Activated CD8-positive, alpha-beta memory T cell treated with anti-CD3 and anti-CD28 coated beads, Interleukin-2, amount 50 U/mL, for 24 hours (primary cell): ENCODE data around the gene PTGES3.
"Not testable (repeated sequence)": the region's sequence is repeated elsewhere in the genome, so short reads cannot be mapped to it uniquely, and the experiment has no call there.

Source experiments
- DNase-seq: peaks from one replicate; pipeline ENCODE4 v3.0.0-alpha.2; 2020; ENCODE audit errors: extremely low read depth

Gene PTGES3

GRCh38 chr12:56709759-56710376, 21.8 kb upstream of the PTGES3 start:
- DNase-seq, result no peak

GRCh38 chr12:56704522-56704921, 16.4 kb upstream of the PTGES3 start:
- not testable (repeated sequence) for DNase-seq

DNA sequence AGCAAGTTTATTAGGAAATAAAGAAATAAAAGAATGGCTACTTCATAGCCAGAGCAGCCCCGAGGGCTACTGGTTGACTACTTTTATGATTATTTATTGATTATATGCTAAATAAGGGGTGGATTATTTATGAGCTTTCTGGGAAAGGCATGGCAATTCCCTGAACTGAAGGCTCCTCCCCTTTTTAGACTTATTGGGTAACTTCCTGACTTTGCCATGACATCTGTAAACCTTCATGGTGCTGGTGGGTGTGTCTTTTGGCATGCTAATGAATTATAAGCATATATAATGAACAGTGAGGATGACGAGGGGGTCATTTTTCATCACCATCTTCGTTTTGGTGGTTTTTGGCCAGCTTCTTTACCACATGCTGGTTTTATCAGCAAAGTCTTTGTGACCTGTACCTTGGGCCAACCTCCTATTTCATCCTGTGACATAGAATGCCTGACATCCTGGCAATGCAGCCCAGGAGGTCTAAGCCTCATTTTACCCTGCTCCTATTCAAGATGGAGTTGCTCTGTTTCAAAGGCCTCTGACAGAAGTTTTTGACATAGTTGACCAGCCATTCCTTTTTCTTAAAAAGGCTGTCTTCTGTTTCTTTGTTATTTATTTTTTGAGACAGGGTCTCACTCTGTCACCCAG, 11.1 kb upstream of the PTGES3 start:
- no peak for DNase-seq

- DNase-seq, result no peak
These were observed 7.4 kb upstream of the PTGES3 start for GRCh38 chr12:56695327-56696101.

DNA sequence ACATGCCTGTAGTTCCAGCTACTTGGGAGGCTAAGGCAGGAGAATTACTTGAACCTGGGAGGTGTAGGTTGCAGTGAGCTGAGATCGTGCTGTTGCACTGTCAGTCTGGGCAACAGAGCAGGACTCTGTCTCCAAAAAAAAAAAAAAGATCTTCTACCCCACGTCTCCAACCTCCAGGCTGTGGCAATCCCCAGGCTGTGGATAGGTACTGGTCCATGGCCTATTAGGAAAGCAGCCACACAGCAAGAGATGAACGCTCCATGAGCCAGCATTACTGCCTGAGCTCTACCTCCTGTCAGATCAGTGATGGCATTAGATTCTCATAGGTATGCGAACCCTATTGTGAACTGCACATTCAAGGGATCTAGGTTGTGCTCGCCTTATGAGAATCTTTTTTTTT, 6.1 kb upstream of the PTGES3 start:
- DNase-seq, result no peak

DNA sequence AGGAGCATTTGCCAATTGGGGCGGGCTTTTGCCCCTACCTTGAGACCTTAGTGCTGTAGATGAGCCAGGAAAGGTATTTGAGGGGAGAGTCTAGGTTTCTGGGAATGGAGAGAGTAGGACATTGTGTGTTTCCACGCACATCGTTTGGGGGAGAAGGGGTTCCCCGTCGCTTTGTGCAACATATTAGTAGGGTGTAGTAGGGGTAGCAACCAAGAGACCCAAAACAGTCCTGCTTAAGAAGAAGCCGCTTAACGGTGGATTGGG, 694 bp upstream of the PTGES3 start:
- no peak for DNase-seq

DNA sequence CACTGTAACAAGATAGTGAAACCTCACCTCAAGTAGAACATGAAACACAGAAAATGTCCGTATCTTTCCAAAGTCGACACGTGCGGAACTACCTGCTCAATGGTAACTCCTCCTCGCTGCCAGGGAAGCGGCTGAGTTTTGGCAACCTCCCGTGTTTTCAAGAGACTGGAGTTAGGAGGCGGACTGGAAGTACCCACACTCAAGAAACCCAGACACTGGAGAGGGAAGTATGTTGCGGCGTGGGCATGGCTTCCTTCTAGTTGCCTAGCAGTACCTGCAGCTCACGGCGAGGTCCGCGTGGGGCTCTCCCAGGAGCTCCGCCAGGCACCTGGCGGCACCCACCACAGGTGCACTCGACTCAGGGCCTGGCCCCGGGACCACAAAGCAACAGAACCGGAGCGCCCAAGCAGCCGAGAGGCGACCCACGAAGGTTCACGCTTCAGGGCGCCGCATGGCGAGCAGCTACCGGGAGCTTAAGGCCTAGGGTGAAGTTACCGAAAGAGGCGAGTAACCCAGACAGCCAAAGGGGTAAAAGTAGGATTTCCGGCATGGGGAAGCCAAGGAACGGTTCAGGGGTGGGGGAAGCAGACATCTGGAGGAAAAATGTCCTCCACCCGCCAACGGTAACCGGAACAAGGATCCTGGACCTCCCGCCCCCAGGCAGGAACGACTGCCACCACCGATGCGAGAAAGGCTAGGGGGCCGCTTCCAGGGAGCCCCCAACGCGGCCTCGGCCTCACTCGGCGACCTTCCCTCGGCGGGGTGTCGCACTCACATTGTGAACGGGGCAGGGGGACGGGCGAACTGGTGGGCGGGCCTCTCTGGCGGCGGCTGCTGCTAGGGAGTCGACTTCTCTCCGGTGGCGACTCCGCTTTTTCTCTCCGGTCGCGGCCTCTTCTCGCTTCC, 608 bp downstream of the PTGES3 start:
- no peak for DNase-seq

DNA sequence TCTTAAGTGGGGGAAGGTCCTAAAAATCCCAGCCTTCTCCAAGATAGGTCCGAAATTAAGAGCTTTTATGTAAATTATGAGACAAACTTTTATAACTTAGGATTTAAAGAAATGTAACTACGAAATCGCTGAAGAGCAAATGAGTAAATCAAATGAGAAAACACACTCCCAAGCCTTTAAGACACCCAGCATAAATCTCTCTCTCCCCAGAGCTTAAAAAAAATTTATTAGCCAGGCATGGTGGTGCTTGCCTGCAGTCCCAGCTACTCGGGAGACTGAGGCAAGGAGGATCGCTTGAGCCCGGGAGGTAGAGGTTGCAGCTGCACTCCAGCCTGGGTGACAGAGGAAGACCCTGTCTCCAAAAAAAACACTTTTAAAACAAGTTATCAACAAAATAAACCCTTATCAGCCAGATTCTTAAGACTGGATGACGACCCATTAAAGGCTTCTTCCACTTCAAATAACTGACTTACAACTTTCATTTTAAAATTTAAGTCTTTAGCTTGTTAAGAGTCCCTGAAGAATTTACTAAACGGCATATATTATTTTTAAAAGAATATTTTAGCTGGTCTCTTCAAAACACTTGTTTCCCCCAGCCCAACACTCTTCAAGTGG, 3.2 kb downstream of the PTGES3 start:
- no peak for DNase-seq

DNA sequence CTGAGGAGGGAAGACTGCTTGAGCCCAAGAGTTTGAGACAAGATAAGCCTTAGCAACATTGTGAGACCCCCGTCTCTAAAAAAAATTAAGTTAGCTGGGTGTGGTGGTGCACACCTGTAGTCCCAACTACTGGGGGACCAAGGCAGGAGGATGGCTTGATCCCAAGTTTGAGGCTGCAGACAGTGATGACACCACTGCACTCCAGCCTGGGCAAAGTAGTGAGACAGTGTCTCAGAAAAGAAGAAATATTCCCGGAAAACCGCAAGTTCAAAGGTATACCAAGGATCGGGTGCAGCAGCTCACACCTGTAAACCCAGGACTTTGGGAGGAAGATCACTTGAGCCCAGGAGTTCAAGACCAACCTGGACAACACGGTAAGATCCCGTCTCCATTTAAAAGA, 5.8 kb downstream of the PTGES3 start:
- DNase-seq, result no peak

DNA sequence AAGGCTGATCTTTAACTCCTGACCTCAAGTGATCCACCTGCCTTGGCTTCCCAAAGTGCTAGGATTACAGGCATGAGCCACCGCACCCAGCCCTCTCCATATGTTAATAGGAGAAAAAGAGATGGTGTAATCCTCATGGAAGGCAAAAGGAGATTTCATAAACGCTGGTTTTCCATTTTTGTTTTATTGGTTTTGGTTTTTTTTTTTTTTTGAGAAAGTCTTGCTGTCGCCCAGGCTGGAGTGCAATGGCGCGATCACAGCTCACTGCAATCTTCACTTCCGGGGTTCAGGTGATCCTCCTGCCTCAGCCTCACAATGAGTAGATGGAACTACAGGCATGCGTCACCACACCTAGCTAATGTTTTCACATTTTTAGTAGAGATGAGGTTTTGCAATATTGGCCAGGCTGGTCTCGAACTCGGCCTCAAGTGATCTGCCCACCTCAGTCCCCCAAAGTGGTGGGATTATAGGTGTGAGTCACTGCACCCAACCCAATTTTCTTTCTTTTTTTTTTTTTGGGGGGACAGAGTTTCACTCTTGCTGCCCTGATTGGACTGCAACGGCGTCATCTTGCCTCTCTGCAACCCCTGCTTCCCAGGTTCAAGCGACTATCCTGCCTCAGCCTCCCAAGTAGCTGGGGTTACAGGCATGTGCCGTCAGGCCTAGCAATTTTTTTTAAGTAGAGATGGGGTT, 8.1 kb downstream of the PTGES3 start:
- no peak for DNase-seq

DNA sequence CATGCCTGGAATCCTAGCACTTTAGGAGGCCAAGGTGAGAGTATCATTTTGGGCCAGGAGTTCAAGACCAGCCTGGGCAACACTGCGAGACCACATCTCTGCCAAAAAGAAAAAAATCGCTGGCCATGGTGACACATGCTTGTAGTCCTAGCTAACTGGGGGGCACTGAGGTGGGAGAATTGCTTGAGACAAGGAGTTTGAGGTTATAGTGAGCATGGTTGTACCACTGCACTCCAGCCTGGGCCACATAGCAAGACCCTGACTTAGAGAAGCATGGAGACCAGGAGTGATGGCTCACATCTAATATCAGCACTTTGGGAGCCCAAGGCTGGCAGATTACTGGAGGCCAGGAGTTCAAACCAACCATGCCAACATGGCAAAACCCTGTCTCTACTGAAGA, 9.2 kb downstream of the PTGES3 start:
- DNase-seq, result no peak

DNA sequence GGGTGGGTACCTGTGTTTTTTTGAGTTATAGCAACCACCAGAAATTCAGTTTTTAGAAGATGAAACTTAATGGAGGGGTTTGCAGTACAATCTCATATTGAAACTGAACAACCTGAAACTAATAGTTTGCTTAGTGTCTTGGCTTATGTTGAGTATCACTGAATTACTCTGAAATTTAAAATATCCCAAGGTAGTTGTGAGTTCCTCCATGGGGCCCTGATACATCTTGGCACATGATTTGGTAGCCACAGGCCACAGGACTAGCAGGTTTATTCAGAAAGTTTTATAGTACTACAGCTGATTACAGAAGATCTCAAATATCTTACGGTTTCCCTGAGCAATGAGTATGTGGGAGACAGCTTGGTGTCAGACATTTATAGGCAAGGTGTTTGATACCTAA, 10.4 kb downstream of the PTGES3 start:
- no peak for DNase-seq

DNA sequence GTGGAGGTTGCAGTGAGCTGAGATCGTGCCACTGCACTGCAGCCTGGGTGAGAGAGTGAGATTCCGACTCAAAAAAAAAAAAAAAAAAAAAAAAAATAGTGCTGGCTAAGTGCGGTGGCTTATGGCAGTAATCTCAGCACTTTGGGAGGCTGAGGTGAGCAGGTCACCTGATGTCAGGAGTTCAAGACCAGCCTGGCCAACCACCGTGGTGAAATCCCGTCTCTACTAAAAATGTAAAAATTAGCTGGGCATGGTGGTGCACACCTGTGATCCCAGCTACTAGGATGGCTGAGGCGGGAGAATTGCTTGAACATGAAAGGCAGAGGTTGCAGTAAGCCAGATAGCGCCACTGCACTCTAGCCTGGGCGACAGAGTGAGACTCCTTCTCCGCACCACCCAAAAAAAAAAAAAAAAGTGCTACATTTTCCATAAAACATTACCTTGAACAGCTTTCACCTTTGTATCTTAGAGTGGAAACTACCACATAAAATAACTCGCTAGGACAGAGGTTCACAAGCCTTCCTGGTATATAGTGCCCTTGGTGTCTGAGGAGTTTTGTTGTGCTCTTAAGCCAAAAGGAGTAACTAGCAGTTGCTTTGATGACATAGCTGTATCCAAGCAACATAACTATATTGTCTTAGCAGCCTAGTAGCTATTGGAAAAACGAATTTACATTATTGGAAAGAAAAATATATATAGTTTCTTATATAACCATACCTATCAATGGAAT, 11.1 kb downstream of the PTGES3 start:
- DNase-seq, result no peak

DNA sequence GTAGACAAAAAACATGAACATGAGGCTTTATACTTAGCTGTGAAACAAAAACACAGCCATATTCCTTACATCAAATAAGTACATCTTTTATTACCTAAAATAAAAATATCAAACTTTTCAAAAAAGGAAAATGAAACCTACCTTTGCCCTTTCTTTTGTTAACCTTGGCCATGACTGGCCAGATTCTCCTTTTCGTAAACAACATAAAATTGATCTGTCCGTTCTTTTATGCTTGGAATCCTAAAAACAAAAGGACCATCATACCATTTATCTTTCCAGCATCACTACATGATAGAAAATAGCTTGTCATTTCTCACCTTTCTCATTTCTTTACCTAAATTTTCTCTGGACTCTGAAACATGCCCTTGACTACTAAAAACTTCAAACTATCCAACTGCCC, 16.5 kb downstream of the PTGES3 start:
- no peak for DNase-seq

- DNase-seq, result no peak
These were observed 17.2 kb downstream of the PTGES3 start for GRCh38 chr12:56670836-56671235.

GRCh38 chr12:56668197-56668457, 20.0 kb downstream of the PTGES3 start:
- DNase-seq, result no peak

- DNase-seq, result no peak
These were observed 26.0 kb downstream of the PTGES3 start for GRCh38 chr12:56661979-56662638.

GRCh38 chr12:56661560-56661959, 26.5 kb downstream of the PTGES3 start:
- DNase-seq, result no peak

GRCh38 chr12:56658921-56659320, 29.2 kb downstream of the PTGES3 start:
- no peak for DNase-seq
